ENCODE data around the gene COPB1.

Gene COPB1

GRCh38 chr11:14417617-14418374, 81.8 kb downstream of the COPB1 start:
- Histone ChIP-seq H3K27ac (ENCODE audit: insufficient read depth, low read length, poor library complexity, severe bottlenecking) (no peak overlapping the region), H3K4me3 (ENCODE audit: insufficient read depth, low read depth, low read length, poor library complexity, severe bottlenecking) (no peak overlapping the region), H3K4me1 (ENCODE audit: control insufficient read depth, insufficient read depth, low read length, poor library complexity, severe bottlenecking) (peaks cover 17% of the 10 kb centered on the region), H3K9me3 (ENCODE audit: control insufficient read depth, low read length) (no peaks in the 10 kb centered on the region), H3K36me3 (ENCODE audit: control insufficient read depth, insufficient read depth, low read length) (no peaks in the 10 kb centered on the region), H3K27me3 (replicated peaks; ENCODE audit: control insufficient read depth, insufficient read depth, low read length, poor library complexity, severe bottlenecking) (no peaks in the 10 kb centered on the region)
- DNase-seq: no peak

GRCh38 chr11:14417186-14417585, 82.4 kb downstream of the COPB1 start:
- Histone ChIP-seq H3K27me3 (replicated peaks; ENCODE audit: control insufficient read depth, insufficient read depth, low read length, poor library complexity, severe bottlenecking) (no peaks in the 10 kb centered on the region), H3K9me3 (ENCODE audit: control insufficient read depth, low read length) (no peaks in the 10 kb centered on the region), H3K4me3 (ENCODE audit: insufficient read depth, low read depth, low read length, poor library complexity, severe bottlenecking) (no peak overlapping the region), H3K27ac (ENCODE audit: insufficient read depth, low read length, poor library complexity, severe bottlenecking) (no peak overlapping the region), H3K36me3 (ENCODE audit: control insufficient read depth, insufficient read depth, low read length) (no peaks in the 10 kb centered on the region), H3K4me1 (ENCODE audit: control insufficient read depth, insufficient read depth, low read length, poor library complexity, severe bottlenecking) (peaks cover 17% of the 10 kb centered on the region)
- no peak for DNase-seq

GRCh38 chr11:14414470-14415461, 84.8 kb downstream of the COPB1 start:
- H3K27me3 ChIP-seq (replicated peaks; ENCODE audit: control insufficient read depth, insufficient read depth, low read length, poor library complexity, severe bottlenecking): no peaks in the 10 kb centered on the region
- no peaks in the 10 kb centered on the region for H3K36me3 ChIP-seq (ENCODE audit: control insufficient read depth, insufficient read depth, low read length)
- no peak overlapping the region for H3K4me3 ChIP-seq (ENCODE audit: insufficient read depth, low read depth, low read length, poor library complexity, severe bottlenecking)
- peaks cover 17% of the 10 kb centered on the region for H3K4me1 ChIP-seq (ENCODE audit: control insufficient read depth, insufficient read depth, low read length, poor library complexity, severe bottlenecking)
- H3K27ac ChIP-seq (ENCODE audit: insufficient read depth, low read length, poor library complexity, severe bottlenecking): peak overlapping the region; percentile 35
- H3K9me3 ChIP-seq (ENCODE audit: control insufficient read depth, low read length): no peaks in the 10 kb centered on the region
- peak; percentile 44 to 57 (median 55) for DNase-seq

GRCh38 chr11:14413307-14414069, 86.1 kb downstream of the COPB1 start:
- DNase-seq: no peak
- Histone ChIP-seq H3K4me1 (ENCODE audit: control insufficient read depth, insufficient read depth, low read length, poor library complexity, severe bottlenecking) (peaks cover 17% of the 10 kb centered on the region), H3K4me3 (ENCODE audit: insufficient read depth, low read depth, low read length, poor library complexity, severe bottlenecking) (no peak overlapping the region), H3K27me3 (replicated peaks; ENCODE audit: control insufficient read depth, insufficient read depth, low read length, poor library complexity, severe bottlenecking) (no peaks in the 10 kb centered on the region), H3K36me3 (ENCODE audit: control insufficient read depth, insufficient read depth, low read length) (no peaks in the 10 kb centered on the region), H3K27ac (ENCODE audit: insufficient read depth, low read length, poor library complexity, severe bottlenecking) (no peak overlapping the region), H3K9me3 (ENCODE audit: control insufficient read depth, low read length) (no peaks in the 10 kb centered on the region)

- no peak overlapping the region for H3K4me3 ChIP-seq (ENCODE audit: insufficient read depth, low read depth, low read length, poor library complexity, severe bottlenecking)
- no peak overlapping the region for H3K27ac ChIP-seq (ENCODE audit: insufficient read depth, low read length, poor library complexity, severe bottlenecking)
- H3K36me3 ChIP-seq (ENCODE audit: control insufficient read depth, insufficient read depth, low read length): no peaks in the 10 kb centered on the region
- no peaks in the 10 kb centered on the region for H3K9me3 ChIP-seq (ENCODE audit: control insufficient read depth, low read length)
- H3K27me3 ChIP-seq (replicated peaks; ENCODE audit: control insufficient read depth, insufficient read depth, low read length, poor library complexity, severe bottlenecking): no peaks in the 10 kb centered on the region
- DNase-seq: no peak
- H3K4me1 ChIP-seq (ENCODE audit: control insufficient read depth, insufficient read depth, low read length, poor library complexity, severe bottlenecking): peaks cover 17% of the 10 kb centered on the region
These were observed 87.8 kb downstream of the COPB1 start for GRCh38 chr11:14411818-14412217.

- Histone ChIP-seq H3K4me1 (ENCODE audit: control insufficient read depth, insufficient read depth, low read length, poor library complexity, severe bottlenecking) (peaks cover 5% of the 10 kb centered on the region), H3K27me3 (replicated peaks; ENCODE audit: control insufficient read depth, insufficient read depth, low read length, poor library complexity, severe bottlenecking) (no peaks in the 10 kb centered on the region), H3K36me3 (ENCODE audit: control insufficient read depth, insufficient read depth, low read length) (no peaks in the 10 kb centered on the region), H3K27ac (ENCODE audit: insufficient read depth, low read length, poor library complexity, severe bottlenecking) (no peak overlapping the region), H3K9me3 (ENCODE audit: control insufficient read depth, low read length) (no peaks in the 10 kb centered on the region), H3K4me3 (ENCODE audit: insufficient read depth, low read depth, low read length, poor library complexity, severe bottlenecking) (no peak overlapping the region)
- no peak for DNase-seq
These were observed 89.7 kb downstream of the COPB1 start for GRCh38 chr11:14409891-14410290.

GRCh38 chr11:14408612-14409011, 91.0 kb downstream of the COPB1 start:
- no peaks in the 10 kb centered on the region for H3K27me3 ChIP-seq (replicated peaks; ENCODE audit: control insufficient read depth, insufficient read depth, low read length, poor library complexity, severe bottlenecking)
- no peaks in the 10 kb centered on the region for H3K4me1 ChIP-seq (ENCODE audit: control insufficient read depth, insufficient read depth, low read length, poor library complexity, severe bottlenecking)
- no peak overlapping the region for H3K27ac ChIP-seq (ENCODE audit: insufficient read depth, low read length, poor library complexity, severe bottlenecking)
- no peak overlapping the region for H3K4me3 ChIP-seq (ENCODE audit: insufficient read depth, low read depth, low read length, poor library complexity, severe bottlenecking)
- H3K9me3 ChIP-seq (ENCODE audit: control insufficient read depth, low read length): no peaks in the 10 kb centered on the region
- H3K36me3 ChIP-seq (ENCODE audit: control insufficient read depth, insufficient read depth, low read length): no peaks in the 10 kb centered on the region
- DNase-seq: no peak

Data from effector memory CD4-positive, alpha-beta T cell (primary cell).